ENCODE results near the gene ZDHHC24. TPM values are rescaled to one million over a fixed set of nuclear protein-coding genes. Genes with fewer than 3 reads are reported as not detected.

Gene ZDHHC24
- total RNA-seq, 2 donors from 2014 or later: 7.9 to 8.2 TPM

DNA sequence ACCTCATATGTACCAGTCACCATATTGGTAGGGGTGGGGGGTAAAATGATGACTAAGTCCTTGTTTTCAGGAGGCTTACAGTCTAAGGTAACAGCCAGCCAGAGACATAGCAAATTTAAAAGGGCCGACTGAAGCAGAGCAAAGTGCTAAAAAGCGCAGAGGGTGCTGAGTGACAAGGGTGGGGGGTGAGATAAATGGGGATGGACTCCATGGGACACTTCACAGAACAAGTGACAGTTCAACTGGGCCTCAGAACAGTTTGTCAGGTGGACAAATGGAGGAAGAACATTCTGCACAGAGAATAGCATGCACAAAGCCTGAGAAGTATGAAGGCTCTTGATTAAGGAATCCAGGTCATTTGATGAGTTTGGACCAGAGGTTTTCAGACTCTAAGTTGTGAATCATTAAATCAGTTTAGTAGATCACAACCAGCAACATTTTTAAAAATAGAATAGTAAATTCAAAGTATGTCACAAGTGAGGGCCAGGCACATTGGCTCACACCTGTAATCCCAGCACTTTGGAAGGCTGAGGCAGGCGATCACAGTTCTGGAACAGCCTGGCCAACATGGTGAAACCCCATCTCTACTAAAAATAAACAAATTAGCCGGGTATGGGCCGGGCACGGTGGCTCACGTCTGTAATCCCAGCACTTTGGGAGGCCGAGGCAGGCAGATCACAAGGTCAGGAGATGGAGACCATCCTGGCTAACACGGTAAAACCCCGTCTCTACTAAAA lies 21.4 kb downstream of the ZDHHC24 start:
- DNase-seq: no peak
- peak; percentile 38 to 65 for ATAC-seq
- intact Hi-C loops (cut with DNase I): no loop called here

GRCh38 chr11:66523611-66524010 lies 22.2 kb downstream of the ZDHHC24 start:
- intact Hi-C loops (cut with DNase I): no loop called here
- ATAC-seq (peak; percentile 93), DNase-seq (peak; percentile 67)

DNA sequence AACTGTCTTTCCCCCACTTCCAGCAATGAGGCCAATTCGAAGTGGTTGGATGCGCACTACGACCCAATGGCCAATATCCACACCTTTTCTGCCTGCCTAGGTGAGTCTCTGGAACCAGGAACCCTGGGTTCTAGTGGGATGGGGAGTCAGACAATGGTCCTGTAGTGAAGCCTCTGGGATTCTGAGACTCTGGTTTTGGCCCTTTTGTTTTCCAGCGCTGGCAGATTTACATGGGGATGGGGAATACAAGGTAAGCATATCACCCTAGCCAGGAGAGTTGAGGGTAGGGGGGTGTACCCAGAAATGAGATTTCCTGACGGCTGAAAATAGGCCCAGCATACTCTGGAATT lies 34.9 kb downstream of the ZDHHC24 start:
- intact Hi-C loops (cut with DNase I): no loop called here
- DNase-seq: no peak
- no peak for ATAC-seq

GRCh38 chr11:66510271-66510989 lies 35.4 kb downstream of the ZDHHC24 start, which contains the start of gene BBS1:
BBS1 (plus strand) TSS chr11:66510635; CDS start chr11:66510660, 25 bp downstream.
- peak; percentile 97 to 98 for ATAC-seq
- peak; percentile 91 for DNase-seq
- intact Hi-C loops (cut with DNase I): no loop called here

DNA sequence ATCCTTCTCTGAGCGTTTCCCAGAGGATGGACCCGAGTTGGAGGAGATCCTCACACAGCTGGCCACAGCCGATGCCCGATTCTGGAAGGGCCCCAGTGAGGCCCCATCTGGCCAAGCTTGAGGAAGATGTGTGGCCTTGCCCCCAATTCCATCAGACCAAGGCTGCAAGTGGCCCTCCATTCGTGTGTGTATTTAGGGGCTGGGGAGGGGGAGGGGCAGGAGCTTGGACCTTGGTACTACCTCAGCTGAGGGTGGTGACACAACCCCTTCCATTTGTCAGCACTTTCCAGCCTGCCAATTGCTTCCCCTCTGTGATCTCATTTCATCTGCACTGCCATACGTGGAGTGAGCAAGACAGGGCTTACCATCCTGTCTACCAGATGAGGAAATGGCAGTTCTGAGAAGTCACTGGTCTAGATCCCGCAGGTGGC lies 36.7 kb downstream of the ZDHHC24 start:
- intact Hi-C loops (cut with DNase I): no loop called here
- DNase-seq (no peak), ATAC-seq (no peak)

- intact Hi-C loops (cut with DNase I): no loop called here
- no peak for ATAC-seq
- no peak for DNase-seq
Measured at GRCh38 chr11:66505276-66505816, 40.5 kb downstream of the ZDHHC24 start.

GRCh38 chr11:66498506-66498905 lies 47.3 kb downstream of the ZDHHC24 start:
- ATAC-seq (no peak), DNase-seq (no peak)
- intact Hi-C loops (cut with DNase I): no loop called here

- intact Hi-C loops (cut with DNase I): no loop called here
- ATAC-seq (no peak), DNase-seq (no peak)
Measured at GRCh38 chr11:66497206-66497605, 48.6 kb downstream of the ZDHHC24 start.

GRCh38 chr11:66495401-66495854 lies 50.4 kb downstream of the ZDHHC24 start:
- no peak for ATAC-seq

DNA sequence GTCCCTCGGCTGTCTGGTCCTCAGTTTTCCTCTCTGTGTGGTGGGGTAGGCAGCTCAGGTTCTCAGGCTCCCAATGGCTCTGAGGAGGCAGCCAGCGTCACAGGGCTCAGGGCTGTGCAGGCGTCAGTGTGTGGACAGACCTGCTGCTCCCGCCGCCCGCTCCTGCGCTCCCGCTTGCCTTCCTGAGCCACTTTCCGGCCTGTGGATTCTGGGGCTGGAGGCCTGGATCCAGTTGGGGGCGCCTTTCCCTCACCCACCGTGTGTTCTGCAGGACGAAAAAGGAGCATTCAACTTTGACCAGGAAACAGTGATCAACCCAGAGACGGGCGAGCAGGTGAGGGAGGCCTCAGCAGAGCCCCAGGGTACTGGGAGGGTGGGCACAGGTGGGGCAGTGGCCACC lies 50.9 kb downstream of the ZDHHC24 start:
- intact Hi-C loops (cut with DNase I): no loop called here
- DNase-seq: no peak
- no peak for ATAC-seq

More at GRCh38 chr11:66495401-66495854, 50.4 kb downstream of the ZDHHC24 start:
- intact Hi-C loops (cut with DNase I): no loop called here
- no peak for DNase-seq

DNA sequence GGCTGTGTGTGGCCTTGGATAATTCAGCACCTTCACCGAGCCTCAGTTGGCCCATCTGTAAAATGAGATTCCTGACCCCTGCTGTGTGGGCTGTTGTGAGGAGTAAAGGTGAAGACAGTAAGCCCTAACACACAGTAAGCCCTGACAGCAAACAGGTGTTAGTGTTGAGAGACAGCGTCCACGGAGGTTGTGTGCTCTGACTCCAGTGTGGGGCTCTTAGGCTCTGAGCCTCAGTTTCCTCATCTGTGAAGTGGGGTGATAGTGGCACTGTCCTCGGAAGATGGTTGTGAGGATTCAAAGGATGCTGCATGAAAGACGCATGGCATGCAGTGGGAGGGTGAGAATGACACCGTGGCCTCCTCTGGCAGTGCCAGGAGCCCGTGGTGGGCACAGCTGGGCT lies 51.4 kb downstream of the ZDHHC24 start:
- intact Hi-C loops (cut with DNase I): no loop called here
- ATAC-seq (no peak), DNase-seq (no peak)

DNA sequence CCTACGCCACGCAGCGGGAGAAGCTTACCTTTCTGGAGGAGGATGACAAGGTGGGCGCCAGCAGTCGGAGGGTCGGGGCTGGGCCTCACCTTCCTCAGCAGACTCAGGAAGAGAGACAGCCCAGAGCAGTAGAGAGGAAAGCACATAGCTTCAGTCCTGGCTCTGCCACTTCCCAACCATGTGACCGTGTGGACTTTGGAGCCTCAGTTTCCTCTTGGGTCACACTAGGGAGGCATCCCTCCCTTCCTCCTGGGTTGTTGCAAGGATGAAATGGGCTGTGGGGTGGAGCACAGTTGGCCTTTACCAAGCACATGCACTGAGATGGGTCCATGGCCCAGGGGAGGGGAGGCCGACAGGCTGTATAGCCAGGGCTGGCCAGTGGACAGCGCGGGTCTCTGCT lies 52.7 kb downstream of the ZDHHC24 start:
- intact Hi-C loops (cut with DNase I): no loop called here
- peak in 1 of 2 donors; percentile 27 for ATAC-seq

GRCh38 chr11:66492161-66492865 lies 53.5 kb downstream of the ZDHHC24 start:
- DNase-seq (no peak), ATAC-seq (no peak)
- intact Hi-C loops (cut with DNase I): no loop called here

More for the DNA sequence above, 52.7 kb downstream of the ZDHHC24 start:
- DNase-seq: no peak

GRCh38 chr11:66491315-66491935 lies 54.4 kb downstream of the ZDHHC24 start:
- ATAC-seq (no peak), DNase-seq (no peak)
- intact Hi-C loops (cut with DNase I): no loop called here

- intact Hi-C loops (cut with DNase I): no loop called here
- DNase-seq (no peak), ATAC-seq (no peak)
Measured at GRCh38 chr11:66489636-66490035, 56.2 kb downstream of the ZDHHC24 start.

- DNase-seq (no peak), ATAC-seq (no peak)
- intact Hi-C loops (cut with DNase I): no loop called here
Measured at GRCh38 chr11:66488957-66489356, 56.9 kb downstream of the ZDHHC24 start.

DNA sequence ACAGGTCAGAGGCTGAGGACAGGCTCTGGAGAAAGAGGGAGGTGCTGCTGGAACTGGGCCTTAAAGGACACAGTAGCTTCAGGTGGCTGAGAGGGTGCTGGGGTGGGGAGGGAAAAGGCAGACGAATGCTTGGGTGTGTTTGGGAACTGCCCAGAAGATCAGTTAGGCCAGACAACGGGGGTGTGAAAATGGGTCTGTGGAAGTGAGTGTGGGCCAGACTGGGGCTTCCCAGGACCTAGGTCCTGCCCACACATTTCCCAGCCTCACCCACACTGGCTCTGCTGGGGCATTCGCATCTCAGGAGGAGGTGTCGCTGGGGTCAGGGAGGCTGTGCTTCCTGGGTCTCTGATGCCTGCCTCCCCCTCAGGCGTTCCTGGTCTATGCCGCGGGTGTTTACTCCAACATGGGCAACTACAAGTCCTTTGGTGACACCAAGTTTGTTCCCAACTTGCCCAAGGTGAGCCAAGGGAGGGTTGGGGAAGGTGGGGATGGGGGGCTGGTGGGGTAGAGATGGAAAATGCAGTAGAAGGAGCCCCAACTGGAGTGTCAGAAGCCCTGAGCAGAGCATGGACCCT lies 61.0 kb downstream of the ZDHHC24 start:
- ATAC-seq: no peak

GRCh38 chr11:66480117-66480938 lies 65.5 kb downstream of the ZDHHC24 start, which contains the start of gene DPP3:
DPP3 (plus strand) TSS chr11:66480434; CDS start chr11:66482201, 1,767 bp downstream.
- intact Hi-C loops (cut with DNase I): no loop called here
- ATAC-seq (peak; percentile 96 to 98), DNase-seq (peak; percentile 98)

More for the DNA sequence above, 61.0 kb downstream of the ZDHHC24 start:
- intact Hi-C loops (cut with DNase I): no loop called here
- no peak for DNase-seq

All from left cardiac atrium (tissue), 4 donors.